PC-3 (cell line): ENCODE measurements around the gene WWC2.

Source experiments
- EZH2 ChIP-seq: fragments of 300-600 bp; sonication (generic); IDR thresholded peaks from one replicate; pipeline ENCODE4 v1.6.1; 2017; ENCODE audit warnings: antibody characterized with exemption, mild to moderate bottlenecking, low read length; ENCODE audit not compliant: unreplicated experiment
- EZH2phosphoT487 ChIP-seq: fragments of 300-600 bp; sonication (generic); IDR thresholded peaks from 2 replicates; pipeline ENCODE4 v1.6.1; 2018; ENCODE audit warnings: mild to moderate bottlenecking, antibody characterized with exemption, low read length, borderline replicate concordance
- TF ChIP-seq, protein P1 (sequence below): fragments of 300-600 bp; sonication (generic); conservative IDR thresholded peaks from 2 replicates; pipeline ENCODE4 v1.5.1; 2017; ENCODE audit warnings: antibody characterized with exemption, low read depth, mild to moderate bottlenecking, low read length

DNA sequence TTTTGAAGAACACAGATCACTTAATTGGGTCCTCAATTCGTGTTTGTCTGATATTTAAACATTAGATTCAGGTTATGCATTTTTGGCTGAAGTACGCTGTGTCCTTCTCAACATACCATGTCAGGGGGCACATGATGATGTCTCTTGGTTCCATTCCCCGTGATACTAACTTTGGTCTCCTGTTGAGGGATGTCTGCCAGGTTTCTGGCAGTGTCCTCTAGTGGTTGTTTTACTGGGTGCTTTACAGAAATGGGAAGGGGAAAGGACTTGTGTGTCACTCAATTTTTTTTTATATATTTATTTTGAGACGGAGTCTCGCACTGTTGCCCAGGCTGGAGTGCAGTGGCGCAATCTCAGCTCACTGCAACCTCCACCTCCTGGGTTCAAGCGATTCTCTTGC is 58.2 kb downstream of the WWC2 start:
- TF ChIP-seq, protein P1, sequence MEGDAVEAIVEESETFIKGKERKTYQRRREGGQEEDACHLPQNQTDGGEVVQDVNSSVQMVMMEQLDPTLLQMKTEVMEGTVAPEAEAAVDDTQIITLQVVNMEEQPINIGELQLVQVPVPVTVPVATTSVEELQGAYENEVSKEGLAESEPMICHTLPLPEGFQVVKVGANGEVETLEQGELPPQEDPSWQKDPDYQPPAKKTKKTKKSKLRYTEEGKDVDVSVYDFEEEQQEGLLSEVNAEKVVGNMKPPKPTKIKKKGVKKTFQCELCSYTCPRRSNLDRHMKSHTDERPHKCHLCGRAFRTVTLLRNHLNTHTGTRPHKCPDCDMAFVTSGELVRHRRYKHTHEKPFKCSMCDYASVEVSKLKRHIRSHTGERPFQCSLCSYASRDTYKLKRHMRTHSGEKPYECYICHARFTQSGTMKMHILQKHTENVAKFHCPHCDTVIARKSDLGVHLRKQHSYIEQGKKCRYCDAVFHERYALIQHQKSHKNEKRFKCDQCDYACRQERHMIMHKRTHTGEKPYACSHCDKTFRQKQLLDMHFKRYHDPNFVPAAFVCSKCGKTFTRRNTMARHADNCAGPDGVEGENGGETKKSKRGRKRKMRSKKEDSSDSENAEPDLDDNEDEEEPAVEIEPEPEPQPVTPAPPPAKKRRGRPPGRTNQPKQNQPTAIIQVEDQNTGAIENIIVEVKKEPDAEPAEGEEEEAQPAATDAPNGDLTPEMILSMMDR, result peak; percentile 40
- TF ChIP-seq EZH2 (no peak), EZH2phosphoT487 (no peak)
